HG03354 (cell line): ENCODE measurements around the gene MND1.
A peak's percentile ranks its signal among the peaks of the same experiment; 100 is the strongest.
"Not testable (repeated sequence)": the region's sequence is repeated elsewhere in the genome, so short reads cannot be mapped to it uniquely, and the experiment has no call there.

ENCODE experiments used
- ATAC-seq: cut with Tn5 transposase; IDR thresholded peaks from one replicate; pipeline ENCODE4 v1.9.1; 2021; ENCODE audit warnings: mild to moderate bottlenecking; ENCODE audit not compliant: unreplicated experiment, poor library complexity, severe bottlenecking

Gene MND1

DNA sequence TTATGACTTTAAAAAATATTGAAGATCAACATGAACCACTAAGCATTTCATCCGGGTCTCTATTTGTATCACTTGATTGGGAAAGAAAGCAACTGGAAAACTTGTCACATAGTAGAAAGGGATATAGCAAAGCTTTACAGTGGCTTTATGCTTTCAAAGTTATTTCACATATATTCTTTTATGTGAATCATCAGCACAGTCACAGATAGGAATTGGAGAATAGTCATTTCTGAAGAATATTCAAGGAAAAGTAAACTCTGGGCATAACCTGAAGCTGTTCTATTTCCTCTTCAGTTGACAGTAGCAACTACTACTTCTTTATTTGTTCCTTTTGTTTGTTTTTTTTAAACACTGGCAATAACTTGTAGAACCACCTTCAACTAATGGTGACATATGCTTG is 50.5 kb downstream of the MND1 start:
- ATAC-seq: no peak

DNA sequence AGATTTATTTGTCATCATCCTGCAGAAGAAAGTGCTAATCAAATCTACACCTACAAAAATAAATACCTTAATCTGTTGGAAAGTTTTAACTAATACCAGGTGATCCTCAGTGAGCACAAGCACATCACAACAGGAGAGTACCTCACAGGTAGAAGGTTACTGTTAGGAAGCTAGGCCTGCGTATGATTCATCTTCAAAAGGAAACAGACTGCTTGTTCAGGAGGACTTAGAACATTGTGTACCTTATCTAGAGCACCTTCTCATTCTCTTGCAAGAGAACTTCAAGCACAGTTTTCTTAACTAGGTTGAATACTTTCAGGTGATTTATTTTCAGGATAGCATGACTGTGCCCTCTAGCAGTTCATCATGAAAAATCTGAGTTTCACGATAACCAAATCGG is 54.2 kb downstream of the MND1 start:
- ATAC-seq: no peak

DNA sequence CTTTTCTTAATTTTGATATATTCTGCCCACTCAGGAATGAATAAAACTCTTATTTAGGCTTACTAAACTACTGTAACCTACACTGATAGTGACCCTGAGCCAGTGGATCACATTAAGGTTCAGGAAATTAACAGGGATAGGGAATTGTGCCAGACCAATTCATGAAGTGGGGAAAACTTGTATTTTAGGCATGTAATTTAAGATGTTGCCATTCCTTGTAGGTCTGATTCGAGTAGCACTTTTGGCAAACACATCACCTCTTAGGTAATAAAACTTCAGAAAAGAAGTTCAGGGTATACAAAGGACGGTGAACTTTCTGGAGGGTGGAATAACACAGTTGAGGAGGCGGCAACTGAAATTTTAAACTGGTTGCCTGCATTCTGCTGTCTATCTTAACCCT is 54.9 kb downstream of the MND1 start:
- ATAC-seq: no peak

DNA sequence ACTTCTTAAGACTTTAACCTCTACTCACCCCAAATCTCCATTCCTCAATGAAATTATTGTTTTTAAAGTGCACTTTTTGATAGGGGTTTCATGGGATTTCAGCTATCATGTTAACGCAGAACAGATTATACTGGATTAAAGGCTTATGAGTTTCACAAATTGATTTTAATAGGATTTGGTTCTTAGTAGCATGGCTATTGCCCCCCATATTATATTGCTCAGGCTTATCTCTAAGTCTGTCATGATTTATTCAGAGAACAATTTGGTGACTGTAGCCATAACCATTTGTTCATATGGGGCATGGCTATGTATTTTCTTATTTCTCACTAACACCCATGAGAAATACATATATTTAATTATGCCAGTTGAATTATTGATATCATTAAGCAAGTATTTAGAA is 57.0 kb downstream of the MND1 start:
- ATAC-seq: no peak

DNA sequence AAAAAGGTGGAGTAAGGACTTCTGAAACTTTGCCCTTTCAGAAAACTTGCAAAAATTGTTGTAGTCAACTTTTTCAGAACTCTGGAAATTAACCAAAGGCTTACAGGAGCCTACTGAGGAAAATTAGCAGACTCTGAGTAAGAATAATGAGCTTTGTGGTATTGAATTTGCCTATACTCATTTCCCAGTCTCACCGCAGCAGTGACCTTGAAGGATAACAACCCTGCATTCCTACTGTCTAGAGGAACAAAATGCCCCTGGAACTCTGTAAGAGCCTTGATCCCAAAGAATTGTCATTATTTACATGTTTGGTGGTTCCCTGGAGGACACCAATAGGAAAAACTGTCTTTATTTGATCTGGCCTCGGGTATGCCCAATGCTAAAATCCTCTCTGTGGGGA is 57.9 kb downstream of the MND1 start:
- no peak for ATAC-seq

DNA sequence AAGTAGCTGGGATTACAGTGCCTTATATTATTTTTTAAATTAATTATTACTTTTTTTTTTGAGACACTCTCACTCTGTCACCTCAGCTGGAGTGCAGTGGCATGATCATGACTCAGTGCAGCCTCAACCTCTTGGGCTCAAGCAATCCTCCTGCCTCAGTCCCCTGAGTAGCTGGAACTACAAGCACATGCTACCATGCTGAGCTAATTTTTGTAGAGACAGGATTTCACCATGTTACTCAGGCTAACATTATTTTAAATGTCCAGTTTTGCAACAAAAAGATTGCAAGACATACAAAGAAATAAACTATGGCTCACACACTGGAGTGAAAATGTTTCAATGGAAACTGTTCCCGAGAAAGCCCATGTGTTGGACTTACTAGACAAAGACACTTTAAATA is 59.2 kb downstream of the MND1 start:
- no peak for ATAC-seq

DNA sequence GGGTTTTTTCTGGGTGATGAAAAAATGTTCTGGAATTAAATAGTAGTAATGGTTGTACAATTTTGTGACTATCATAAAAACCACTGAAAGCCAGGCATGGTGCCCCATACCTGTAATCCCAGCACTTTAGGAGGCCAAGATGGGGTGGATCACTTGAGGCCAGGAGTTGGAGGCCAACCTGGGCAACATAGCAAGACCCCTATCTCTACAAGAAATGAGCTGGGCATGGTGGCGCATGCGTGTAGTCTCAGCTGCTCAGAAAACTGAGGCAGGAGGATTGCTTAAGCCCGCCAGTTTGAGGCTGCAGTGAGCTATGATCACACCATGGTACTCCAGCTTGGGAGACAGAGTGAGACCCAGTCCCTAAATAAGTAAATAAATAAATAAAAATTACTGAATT is 63.4 kb downstream of the MND1 start:
- ATAC-seq: no peak

DNA sequence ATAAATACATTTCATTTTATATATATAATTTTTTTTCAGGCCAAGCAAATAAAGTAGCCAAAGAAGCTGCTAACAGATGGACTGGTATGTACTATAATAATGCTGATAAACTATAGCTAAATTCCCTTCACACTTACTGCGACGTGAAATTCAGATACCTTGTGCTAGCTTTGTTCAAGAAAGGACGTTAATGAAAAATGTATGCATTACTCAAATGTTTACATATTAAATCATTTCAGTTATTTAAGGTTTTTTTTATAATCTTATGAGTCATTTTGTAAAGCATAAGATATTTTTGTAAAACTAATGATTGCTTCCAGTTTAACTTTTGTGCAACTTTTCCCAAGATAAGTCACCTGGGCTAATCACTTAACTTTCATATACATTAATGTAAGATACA is 64.4 kb downstream of the MND1 start:
- no peak for ATAC-seq

DNA sequence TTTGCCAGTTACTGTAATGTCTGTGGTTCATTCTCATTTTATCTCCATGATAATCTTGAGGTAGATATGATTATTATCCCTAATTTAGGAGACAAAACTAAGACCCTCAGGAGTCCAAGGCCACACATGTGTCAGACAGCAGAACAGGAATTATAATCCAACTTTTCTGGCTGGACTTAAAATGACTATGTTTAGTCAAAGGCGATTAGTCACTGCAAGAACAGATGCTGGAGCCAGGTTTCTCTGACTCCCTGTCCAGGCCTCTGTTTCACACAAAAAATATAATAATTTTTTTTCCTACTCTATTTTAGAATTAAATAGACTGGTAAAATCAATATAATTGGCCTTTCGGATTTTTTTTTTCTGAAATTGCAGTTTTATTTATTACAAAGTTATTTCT is 64.9 kb downstream of the MND1 start:
- no peak for ATAC-seq

DNA sequence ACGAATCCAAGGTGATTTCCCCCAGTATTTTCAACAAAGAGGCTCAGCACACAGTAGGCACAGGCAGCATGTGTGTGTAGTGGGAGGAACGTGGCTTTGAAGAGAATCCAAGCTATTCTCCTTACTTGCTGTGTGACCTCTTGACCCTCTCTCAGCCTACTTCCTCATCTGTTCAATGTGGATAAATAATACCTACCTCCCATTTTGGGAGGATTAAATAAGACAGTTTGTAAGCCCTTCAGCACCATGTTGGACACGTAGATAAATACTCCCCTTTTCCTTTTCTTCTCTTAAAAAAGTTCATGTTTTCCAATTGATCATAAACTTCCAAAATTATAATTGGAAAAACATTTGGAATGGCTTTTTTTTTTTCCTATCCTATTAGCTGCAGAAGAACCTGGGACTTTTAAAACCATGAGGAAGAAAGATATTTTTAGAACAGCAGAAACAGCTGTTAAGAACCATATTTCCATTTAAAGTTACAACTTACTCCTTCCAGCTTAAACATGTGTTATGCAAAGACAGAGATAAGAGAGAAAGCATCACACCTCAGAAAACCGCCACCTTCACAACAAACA is 65.5 kb downstream of the MND1 start:
- no peak for ATAC-seq

DNA sequence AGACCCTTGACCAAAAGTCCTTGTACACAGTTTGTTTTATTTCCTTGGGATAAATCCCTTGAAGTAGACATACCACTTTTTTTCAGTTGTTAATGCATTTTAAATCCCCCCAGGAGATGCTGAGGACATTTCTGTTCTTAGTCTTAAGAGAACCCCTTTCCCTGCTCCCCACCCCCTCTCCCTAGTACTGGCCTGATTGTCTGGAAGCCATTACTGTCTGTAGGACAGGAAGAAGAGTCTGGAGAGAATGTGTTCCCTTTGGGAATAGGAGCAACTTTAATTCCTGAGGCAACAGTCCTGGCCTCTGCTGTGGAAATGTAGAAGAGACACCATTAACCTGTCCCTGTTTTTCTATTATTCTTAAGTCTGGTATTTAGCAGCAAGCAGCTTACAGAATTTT is 69.4 kb downstream of the MND1 start:
- no peak for ATAC-seq

DNA sequence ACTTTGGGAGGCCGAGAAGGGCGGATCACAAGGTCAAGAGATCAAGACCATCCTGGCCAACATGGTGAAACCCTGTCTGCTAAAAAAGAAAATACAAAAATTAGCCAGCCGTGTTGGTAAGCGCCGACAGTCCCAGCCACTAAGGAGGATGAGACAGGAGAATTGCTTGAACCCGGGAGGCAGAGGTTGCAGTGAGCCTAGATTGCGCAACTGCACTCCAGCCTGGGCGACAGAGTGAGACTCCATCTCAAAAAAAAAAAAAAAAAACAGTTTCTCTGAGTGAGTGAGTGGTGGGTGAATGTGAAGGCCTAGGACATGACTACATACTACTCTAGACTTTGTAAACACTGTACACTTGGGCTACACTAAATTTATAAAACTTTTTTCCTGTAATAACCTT is 72.0 kb downstream of the MND1 start:
- not testable (repeated sequence) for ATAC-seq

DNA sequence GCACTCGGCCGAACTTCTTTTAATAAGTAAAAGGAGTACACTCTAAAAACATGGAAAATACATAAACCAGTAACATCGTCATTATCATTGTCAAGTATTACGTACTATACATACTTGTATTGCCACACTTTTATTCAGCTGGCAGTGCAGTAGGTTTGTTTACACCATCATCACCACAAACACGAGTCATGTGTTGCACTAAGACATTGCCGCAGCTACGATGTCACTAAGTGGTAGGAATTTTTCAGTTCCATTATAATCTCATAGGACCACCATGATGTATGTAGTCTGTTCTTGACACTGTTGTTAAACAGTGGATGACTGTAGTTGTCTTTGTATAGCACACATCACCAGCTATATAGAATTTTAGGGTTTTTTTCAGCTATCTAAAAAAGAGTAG is 73.6 kb downstream of the MND1 start:
- no peak for ATAC-seq

DNA sequence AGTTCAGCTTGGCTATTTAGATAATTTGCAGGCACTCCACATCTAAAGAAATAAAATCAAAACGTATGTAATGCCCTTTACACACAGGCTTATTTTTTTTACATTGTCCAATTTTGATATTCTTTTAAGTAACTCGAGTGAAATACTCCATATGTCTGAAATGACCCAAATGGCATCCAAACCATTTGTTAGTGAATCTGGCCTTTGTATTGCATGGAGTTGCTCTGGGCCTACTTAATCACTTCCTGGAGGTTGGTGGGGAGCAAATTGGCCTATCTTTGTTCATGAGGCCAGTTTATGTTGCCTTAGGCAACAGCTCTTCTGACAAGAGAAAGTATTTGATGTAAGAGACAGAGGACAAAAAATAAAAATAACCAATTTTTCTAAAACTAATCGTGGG is 74.1 kb downstream of the MND1 start:
- ATAC-seq: no peak

DNA sequence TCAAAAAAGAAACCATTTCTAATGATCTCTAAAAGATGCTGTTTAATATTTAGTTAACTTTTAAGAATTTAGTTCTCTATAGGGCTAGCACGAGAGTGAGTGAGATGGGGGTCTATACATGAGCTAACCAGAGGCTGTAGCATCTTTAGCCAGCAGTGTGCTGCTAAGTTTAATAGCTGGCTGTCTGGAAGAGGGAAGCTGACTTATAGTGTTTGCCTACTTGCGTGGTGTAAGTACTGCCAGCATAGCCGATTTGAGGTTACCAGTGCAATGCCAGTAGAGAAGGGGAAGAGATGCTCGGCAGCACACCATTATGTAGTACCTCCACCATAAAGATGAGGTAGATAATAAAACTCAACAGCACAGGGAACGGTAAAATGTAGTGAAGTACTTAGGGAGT is 74.5 kb downstream of the MND1 start:
- no peak for ATAC-seq

DNA sequence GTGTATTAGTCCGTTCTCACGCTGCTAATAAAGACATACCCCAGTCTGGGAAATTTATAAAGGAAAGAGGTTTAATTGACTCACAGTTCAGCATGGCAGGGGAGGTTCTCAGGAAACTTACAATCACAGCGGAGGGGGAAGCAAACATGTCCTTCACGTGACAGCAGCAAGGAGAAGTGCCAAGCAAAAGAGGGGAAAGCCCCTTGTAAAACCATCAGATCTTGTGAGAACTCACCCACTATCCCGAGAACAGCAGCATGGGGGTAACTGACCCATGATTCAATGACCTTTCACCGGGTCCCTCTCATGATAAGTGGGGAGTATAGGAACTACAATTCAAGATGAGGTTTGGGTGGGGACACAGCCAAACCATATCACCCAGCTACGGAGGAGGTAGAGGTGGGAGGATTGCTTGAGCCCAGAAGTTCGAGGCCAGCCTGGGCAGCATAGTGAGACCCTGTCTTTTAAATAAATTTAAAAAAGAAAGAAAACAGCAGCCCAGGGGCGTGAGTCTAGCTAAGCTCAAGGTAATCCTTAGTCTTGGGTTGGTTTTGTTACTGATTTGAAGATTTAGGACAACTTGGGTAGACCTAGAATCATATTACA is 75.3 kb downstream of the MND1 start:
- no peak for ATAC-seq

DNA sequence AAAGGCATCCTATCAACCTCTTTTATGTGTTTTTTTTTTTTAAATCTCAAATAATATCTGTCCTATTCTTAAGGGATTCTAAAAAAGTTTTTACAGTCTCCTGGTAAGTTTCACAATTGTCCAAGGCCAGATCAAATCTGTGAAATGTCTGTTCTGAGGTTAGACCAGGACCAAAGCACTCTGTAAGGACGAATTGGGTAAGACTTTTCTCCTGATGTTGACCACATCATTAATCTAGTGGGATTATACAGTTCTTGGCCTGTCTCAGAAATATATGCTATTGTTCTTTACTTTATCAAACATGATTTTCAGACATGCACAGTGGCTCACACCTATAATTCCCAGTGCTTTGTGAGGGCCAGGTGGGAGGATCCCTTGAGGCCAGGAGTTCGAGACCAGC is 75.9 kb downstream of the MND1 start:
- ATAC-seq: no peak

DNA sequence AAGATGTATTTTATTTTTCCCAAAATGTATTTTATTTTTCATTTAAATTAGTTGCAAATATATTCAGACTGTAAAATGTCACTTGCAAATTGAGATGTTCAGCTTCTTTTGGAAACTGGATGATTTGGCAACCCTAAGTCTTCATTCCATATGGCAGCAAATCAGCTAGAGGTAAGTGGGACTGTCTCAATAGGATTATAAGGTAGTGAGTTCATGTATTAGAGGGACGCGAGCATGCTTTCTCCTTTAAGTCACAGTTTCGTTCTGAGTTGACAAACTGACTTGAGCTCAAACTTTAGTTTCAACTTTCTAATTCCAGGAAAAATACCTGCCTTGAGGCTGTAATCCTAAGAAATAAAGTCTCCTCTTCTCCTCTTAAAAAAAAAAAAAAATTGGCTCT is 77.5 kb downstream of the MND1 start:
- no peak for ATAC-seq

DNA sequence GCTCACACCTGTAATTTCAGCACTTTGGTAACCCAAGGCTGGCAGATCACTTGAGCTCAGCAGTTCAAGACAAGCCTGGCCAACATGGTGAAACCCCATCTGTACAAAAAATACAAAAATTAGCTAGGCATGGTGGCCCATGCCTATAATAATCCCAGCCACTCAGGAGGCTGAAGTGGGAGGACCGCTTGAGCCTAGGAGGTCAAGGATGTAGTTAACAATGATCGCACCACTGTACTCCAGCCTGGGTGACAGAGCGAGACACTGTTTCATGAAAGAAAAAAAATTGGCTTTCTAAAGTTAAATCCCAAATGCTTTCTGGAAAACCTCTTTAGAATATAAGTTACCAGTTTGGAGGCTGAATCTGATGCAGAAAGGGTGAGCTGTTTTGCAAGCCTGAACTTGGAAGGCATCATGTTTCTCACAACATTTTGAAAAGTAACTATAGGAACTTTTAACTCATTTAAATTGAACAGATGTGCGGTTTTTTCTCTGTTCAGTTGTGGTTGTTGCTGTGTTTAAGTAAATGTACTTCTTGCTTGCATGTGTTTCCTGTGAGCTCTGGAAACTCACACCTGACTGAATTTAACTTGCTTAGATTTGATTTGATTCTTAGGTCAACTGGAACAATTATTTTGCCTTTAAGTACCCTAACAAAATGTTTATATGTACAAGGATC is 81.9 kb downstream of the MND1 start:
- ATAC-seq: peak; percentile 78

DNA sequence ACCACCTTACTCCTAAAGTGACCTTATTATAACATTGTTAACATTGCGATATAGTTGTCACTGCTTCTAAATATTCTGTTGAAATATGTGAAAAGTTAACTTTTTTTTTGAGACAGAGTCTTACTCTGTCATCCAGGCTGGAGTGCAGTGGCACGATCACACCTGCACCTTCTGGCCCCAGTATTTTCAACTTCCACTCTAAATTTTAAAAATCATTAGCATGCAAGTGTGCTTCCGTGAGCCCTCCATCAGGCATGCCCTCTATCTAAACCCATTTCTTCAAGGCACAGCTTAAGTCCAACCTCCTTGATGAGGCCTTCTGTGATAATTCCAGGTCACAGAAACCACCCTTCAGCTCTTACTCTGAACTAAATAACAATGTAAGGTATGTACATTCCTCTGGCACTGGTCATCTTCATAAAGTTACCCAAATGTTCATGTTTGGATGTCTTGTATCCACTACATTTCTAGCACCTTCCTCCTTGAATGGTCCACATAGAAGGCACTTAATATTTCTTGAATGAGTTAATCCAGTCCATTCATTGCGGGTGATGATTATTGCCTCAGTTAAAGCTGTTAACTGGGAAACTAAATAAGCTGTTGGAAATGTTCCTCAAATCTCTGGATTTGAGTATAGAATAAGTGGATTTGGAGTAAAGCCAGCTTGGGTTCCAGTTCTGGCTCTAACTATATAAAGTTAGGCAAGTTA is 83.0 kb downstream of the MND1 start:
- no peak for ATAC-seq

DNA sequence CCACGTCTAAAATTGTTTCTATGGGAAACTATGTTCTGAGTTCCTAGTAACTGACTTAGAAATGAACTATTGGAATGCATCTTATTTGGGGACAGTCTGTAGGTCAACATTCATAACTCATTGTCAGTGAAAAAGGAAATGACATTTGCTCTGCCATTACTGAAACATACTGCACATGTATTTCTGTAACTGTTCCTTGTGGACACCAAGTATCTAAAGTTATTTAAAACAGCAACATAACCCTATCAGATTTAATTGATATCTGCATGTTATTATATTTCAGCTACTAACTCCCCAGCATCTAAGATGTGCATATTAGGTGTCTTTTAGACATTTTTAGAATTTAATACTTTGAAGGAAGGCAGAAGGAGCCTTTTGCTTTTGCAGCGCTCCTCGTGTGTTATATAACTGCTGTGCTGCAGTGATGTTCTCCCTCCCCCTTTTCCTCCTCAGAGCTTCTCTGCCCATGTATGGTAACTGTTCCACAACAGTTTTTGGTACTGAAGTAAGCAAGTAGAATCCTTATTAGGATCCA is 84.5 kb downstream of the MND1 start:
- no peak for ATAC-seq
